GM23248 (cell line): ENCODE measurements around the gene LRRC61.

Experiments
- EZH2 ChIP-seq: fragments of 200-600 bp; sonication (generic); IDR thresholded peaks from 2 replicates; pipeline ENCODE4 v1.6.1; 2018; ENCODE audit warnings: antibody characterized with exemption, mild to moderate bottlenecking; ENCODE audit not compliant: insufficient read depth, poor library complexity, severe bottlenecking
- EZH2phosphoT487 ChIP-seq: fragments of 200-600 bp; sonication (generic); IDR thresholded peaks from 2 replicates; pipeline ENCODE4 v1.6.1; 2018; ENCODE audit warnings: antibody characterized with exemption, moderate library complexity, mild to moderate bottlenecking, low read depth; ENCODE audit not compliant: insufficient read depth

GRCh38 chr7:150326657-150327268, 3.6 kb downstream of the LRRC61 start:
- no peak for TF ChIP-seq EZH2
- TF ChIP-seq EZH2phosphoT487 = no peak
